Measurements from ENCODE around the gene SCYGR7. TPM values are rescaled to one million over a fixed set of nuclear protein-coding genes. Genes with fewer than 3 reads are reported as not detected.
A peak's percentile ranks its signal among the peaks of the same experiment; 100 is the strongest.

Gene SCYGR7
- total and polyA plus RNA-seq, 2 of the 13 experiments (the other 11 are each of a cell fraction or from before 2014, with no cell fraction given), result not detected

DNA sequence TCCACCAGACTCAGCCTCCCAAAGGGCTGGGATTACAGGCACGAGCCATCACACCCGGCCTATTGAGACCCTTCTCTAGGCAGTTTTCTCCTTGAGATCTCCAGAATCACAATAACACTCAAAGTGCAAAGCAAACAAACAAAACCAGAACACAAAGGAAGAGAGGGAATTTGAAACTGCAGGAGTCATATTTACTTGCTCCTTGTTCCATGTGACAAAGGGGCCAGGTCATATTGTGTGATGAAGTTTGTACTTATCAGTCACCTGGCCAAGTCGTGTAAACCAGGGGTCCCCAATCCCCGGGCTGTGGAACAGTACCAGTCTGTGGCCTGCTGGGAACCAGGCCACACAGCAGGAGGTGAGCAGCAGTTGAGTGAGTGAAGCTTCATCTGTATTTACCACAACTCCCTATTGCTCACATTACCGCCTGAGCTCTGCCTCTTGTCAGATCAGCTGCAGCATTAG lies 44.1 kb downstream of the SCYGR7 start (continued):
- TF ChIP-seq, protein P1, sequence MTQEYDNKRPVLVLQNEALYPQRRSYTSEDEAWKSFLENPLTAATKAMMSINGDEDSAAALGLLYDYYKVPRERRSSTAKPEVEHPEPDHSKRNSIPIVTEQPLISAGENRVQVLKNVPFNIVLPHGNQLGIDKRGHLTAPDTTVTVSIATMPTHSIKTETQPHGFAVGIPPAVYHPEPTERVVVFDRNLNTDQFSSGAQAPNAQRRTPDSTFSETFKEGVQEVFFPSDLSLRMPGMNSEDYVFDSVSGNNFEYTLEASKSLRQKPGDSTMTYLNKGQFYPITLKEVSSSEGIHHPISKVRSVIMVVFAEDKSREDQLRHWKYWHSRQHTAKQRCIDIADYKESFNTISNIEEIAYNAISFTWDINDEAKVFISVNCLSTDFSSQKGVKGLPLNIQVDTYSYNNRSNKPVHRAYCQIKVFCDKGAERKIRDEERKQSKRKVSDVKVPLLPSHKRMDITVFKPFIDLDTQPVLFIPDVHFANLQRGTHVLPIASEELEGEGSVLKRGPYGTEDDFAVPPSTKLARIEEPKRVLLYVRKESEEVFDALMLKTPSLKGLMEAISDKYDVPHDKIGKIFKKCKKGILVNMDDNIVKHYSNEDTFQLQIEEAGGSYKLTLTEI (CRISPR knock-in tag; conservative IDR thresholded peaks at IDR 0.05), result no peak
- TF ChIP-seq, protein P2, sequence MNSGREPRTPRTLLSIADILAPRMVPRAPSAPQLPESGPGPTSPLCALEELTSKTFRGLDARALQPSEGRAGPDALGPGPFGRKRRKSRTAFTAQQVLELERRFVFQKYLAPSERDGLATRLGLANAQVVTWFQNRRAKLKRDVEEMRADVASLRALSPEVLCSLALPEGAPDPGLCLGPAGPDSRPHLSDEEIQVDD (CRISPR knock-in tag; IDR thresholded peaks at IDR 0.05; ENCODE audit: borderline replicate concordance), result no peak
- TF ChIP-seq ZGPAT (CRISPR knock-in tag; IDR thresholded peaks at IDR 0.05) (0 out of 2 replicates have a peak, but pooled peaks have one; percentile 43), SOX5 (CRISPR knock-in tag; IDR thresholded peaks at IDR 0.05; ENCODE audit: borderline replicate concordance) (peak; percentile 96), NONO (IDR thresholded peaks at IDR 0.05) (no peak), NONO (CRISPR knock-in tag; conservative IDR thresholded peaks at IDR 0.05) (no peak), MZF1 (CRISPR knock-in tag; IDR thresholded peaks at IDR 0.05; ENCODE audit: borderline replicate concordance) (no peak), TCF7L2 (IDR thresholded peaks at IDR 0.05; ENCODE audit: low read depth, low read length) (no peak), FOXA3 (CRISPR knock-in tag; IDR thresholded peaks at IDR 0.05) (0 out of 2 replicates have a peak, but pooled peaks have one; percentile 44), FLYWCH1 (CRISPR knock-in tag; IDR thresholded peaks at IDR 0.05) (peak; percentile 83; the same call in 1 of the 2 replicates), ZNF563 (CRISPR knock-in tag; IDR thresholded peaks at IDR 0.05) (no peak), ZNF224 (CRISPR knock-in tag; IDR thresholded peaks at IDR 0.05) (no peak), RFXAP (CRISPR knock-in tag; IDR thresholded peaks at IDR 0.05; ENCODE audit: borderline replicate concordance) (no peak), SNRNP70 (IDR thresholded peaks at IDR 0.05; ENCODE audit: low read depth, low read length) (no peak), ZNF564 (CRISPR knock-in tag; IDR thresholded peaks at IDR 0.05) (no peak), EED (CRISPR knock-in tag; IDR thresholded peaks at IDR 0.05) (no peak), NR2F1 (CRISPR knock-in tag; IDR thresholded peaks at IDR 0.05) (0 out of 4 replicates have a peak, but pooled peaks of 1 of the 2 experiments have one; percentile 25), MAZ (IDR thresholded peaks at IDR 0.05; ENCODE audit: borderline replicate concordance, low read depth, low read length) (no peak), MAZ (CRISPR knock-in tag; IDR thresholded peaks at IDR 0.05; ENCODE audit: low read depth) (no peak), EEA1 (CRISPR knock-in tag; IDR thresholded peaks at IDR 0.05; ENCODE audit: borderline replicate concordance) (no peak)
- TF ChIP-seq, protein P3, sequence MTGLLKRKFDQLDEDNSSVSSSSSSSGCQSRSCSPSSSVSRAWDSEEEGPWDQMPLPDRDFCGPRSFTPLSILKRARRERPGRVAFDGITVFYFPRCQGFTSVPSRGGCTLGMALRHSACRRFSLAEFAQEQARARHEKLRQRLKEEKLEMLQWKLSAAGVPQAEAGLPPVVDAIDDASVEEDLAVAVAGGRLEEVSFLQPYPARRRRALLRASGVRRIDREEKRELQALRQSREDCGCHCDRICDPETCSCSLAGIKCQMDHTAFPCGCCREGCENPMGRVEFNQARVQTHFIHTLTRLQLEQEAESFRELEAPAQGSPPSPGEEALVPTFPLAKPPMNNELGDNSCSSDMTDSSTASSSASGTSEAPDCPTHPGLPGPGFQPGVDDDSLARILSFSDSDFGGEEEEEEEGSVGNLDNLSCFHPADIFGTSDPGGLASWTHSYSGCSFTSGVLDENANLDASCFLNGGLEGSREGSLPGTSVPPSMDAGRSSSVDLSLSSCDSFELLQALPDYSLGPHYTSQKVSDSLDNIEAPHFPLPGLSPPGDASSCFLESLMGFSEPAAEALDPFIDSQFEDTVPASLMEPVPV (CRISPR knock-in tag; IDR thresholded peaks at IDR 0.05), result 0 out of 2 replicates have a peak, but pooled peaks have one; percentile 25
- TF ChIP-seq, protein P4, sequence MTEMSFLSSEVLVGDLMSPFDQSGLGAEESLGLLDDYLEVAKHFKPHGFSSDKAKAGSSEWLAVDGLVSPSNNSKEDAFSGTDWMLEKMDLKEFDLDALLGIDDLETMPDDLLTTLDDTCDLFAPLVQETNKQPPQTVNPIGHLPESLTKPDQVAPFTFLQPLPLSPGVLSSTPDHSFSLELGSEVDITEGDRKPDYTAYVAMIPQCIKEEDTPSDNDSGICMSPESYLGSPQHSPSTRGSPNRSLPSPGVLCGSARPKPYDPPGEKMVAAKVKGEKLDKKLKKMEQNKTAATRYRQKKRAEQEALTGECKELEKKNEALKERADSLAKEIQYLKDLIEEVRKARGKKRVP (CRISPR knock-in tag; IDR thresholded peaks at IDR 0.05), result no peak
- TF ChIP-seq, protein P5, sequence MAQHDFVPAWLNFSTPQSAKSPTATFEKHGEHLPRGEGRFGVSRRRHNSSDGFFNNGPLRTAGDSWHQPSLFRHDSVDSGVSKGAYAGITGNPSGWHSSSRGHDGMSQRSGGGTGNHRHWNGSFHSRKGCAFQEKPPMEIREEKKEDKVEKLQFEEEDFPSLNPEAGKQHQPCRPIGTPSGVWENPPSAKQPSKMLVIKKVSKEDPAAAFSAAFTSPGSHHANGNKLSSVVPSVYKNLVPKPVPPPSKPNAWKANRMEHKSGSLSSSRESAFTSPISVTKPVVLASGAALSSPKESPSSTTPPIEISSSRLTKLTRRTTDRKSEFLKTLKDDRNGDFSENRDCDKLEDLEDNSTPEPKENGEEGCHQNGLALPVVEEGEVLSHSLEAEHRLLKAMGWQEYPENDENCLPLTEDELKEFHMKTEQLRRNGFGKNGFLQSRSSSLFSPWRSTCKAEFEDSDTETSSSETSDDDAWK (CRISPR knock-in tag; IDR thresholded peaks at IDR 0.05), result no peak
